ENCODE measurements around the gene MTR. TPM values are rescaled to one million over a fixed set of nuclear protein-coding genes. Genes with fewer than 3 reads are reported as not detected.

The MTR gene
- polyA plus RNA-seq, 2 of the 4 experiments (the other 2 are of a cell fraction), result 6.2 to 12.7 TPM

DNA sequence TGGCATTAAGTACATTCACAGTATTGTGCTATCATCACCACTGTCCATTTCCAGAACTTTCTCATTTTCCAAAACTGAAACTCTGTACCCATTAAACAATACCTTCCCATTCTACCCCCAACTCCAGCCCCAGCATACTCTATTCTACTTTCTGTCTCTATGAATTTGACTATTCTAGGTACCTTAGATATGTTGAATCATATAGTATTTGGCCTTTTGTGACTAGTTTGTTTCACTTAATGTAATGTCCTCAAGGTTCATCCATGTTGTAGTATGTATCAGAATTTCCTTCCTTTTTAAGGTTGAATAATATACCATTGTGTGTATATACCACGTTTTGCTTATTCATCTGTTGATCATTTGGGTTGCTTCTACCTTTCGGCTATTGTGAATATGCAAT lies 11.5 kb downstream of the MTR start:
- POLR2A ChIA-PET, result interaction anchor here (1.2 kb wide), 1 partner anchor 12 kb away, joined by 4 read pairs; the partner anchor contains the start of gene MTR
- no peak for FAIRE-seq
- ATAC-seq, result no peak
- H3K9me3 ChIP-seq, result no peaks in the 10 kb centered on the region
- no peaks in the 10 kb centered on the region for H3K4me1 ChIP-seq
- CTCF ChIA-PET, result interaction anchor here (0.6 kb wide), 1 partner anchor 1014 kb away, joined by 3 read pairs; no protein-coding TSS in a partner anchor
- no peak overlapping the region for H3K4me2 ChIP-seq
- H3K4me3 ChIP-seq, result no peak overlapping the region
- no peak for DNase-seq (ENCODE audit: low read depth in 1 of 2, low spot score in 1 of 2)
- TF ChIP-seq MAZ (IDR thresholded peaks at IDR 0.05; ENCODE audit: borderline replicate concordance, low read depth, low read length), result no peak
- no peak for TF ChIP-seq NR3C1 (IDR thresholded peaks at IDR 0.05)
- TF ChIP-seq SREBF2 (IDR thresholded peaks at IDR 0.05), result no peak
- no peak for TF ChIP-seq RFX5 (IDR thresholded peaks at IDR 0.05)
- no peak for TF ChIP-seq BHLHE40 (IDR thresholded peaks at IDR 0.05; ENCODE audit: low read depth, low read length)
- no peak for TF ChIP-seq FOSL2 (IDR thresholded peaks at IDR 0.05)
- no peak for TF ChIP-seq FOSL2 (CRISPR knock-in tag; IDR thresholded peaks at IDR 0.05)
- no peak for TF ChIP-seq RNF2 (IDR thresholded peaks at IDR 0.05; ENCODE audit: borderline replicate concordance, low read depth)
- TF ChIP-seq, protein P1, sequence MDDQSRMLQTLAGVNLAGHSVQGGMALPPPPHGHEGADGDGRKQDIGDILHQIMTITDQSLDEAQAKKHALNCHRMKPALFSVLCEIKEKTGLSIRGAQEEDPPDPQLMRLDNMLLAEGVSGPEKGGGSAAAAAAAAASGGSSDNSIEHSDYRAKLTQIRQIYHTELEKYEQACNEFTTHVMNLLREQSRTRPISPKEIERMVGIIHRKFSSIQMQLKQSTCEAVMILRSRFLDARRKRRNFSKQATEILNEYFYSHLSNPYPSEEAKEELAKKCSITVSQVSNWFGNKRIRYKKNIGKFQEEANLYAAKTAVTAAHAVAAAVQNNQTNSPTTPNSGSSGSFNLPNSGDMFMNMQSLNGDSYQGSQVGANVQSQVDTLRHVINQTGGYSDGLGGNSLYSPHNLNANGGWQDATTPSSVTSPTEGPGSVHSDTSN (IDR thresholded peaks at IDR 0.05), result no peak
- no peak for TF ChIP-seq HOXB13 (CRISPR knock-in tag; IDR thresholded peaks at IDR 0.05; ENCODE audit: low read depth)
- no peak for TF ChIP-seq EHMT2 (IDR thresholded peaks at IDR 0.05; ENCODE audit: low read depth)
- 87% methylated on average over 2 of the region's 2 CpGs for WGBS (ENCODE audit: missing lambda C conversion rate)
- H3K27ac ChIP-seq, result no peak overlapping the region

DNA sequence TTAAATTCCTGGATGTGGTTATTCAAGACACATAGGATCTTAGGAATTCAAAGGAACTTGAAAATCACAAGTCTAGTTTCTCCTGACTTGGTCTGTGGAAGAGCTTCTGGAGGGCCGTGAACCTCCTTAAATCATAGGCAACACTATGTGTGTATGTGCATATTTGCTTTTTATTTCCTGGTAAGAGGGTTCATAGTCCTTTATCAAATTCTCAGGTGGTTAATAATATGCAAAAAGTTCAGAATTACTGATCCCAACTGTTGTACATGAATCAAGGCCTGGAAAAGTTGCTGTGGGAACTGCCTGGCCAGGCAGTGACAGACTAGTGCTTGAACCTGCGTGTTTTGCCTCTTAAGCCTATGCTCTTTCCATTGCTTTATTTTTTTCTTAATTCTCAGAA lies 12.9 kb downstream of the MTR start:
- Histone ChIP-seq H3K9me3 (no peaks in the 10 kb centered on the region), H3K27ac (no peak overlapping the region), H3K4me3 (no peak overlapping the region), H3K4me2 (no peak overlapping the region), H3K4me1 (no peaks in the 10 kb centered on the region)
- no peak for FAIRE-seq
- ATAC-seq, result no peak
- DNase-seq (ENCODE audit: low read depth in 1 of 2, low spot score in 1 of 2), result no peak
- 95% methylated on average over 2 of the region's 2 CpGs for WGBS (ENCODE audit: missing lambda C conversion rate)
- ChIA-PET POLR2A (interaction anchor here (1.6 kb wide), 1 partner anchor 13 kb away, joined by 5 read pairs; the partner anchor contains the start of gene MTR), CTCF (interaction anchor here (1.5 kb wide), 1 partner anchor 13 kb away, joined by 3 read pairs; the partner anchor contains the start of gene MTR)
- TF ChIP-seq TP53 (CRISPR knock-in tag; IDR thresholded peaks at IDR 0.05) (no peak), HDAC2 (IDR thresholded peaks at IDR 0.05) (no peak), CBX2 (IDR thresholded peaks at IDR 0.05; ENCODE audit: borderline replicate concordance, low read depth) (no peak), EHF (CRISPR knock-in tag; IDR thresholded peaks at IDR 0.05) (no peak), ZC3H11A (IDR thresholded peaks at IDR 0.05) (no peak), CBX8 (IDR thresholded peaks at IDR 0.05) (no peak), CHD2 (IDR thresholded peaks at IDR 0.05; ENCODE audit: low read length, partially characterized antibody) (no peak), EHMT2 (IDR thresholded peaks at IDR 0.05; ENCODE audit: low read depth) (no peak), GATA3 (IDR thresholded peaks at IDR 0.05; ENCODE audit: borderline replicate concordance) (no peak)
- TF ChIP-seq, protein P2, sequence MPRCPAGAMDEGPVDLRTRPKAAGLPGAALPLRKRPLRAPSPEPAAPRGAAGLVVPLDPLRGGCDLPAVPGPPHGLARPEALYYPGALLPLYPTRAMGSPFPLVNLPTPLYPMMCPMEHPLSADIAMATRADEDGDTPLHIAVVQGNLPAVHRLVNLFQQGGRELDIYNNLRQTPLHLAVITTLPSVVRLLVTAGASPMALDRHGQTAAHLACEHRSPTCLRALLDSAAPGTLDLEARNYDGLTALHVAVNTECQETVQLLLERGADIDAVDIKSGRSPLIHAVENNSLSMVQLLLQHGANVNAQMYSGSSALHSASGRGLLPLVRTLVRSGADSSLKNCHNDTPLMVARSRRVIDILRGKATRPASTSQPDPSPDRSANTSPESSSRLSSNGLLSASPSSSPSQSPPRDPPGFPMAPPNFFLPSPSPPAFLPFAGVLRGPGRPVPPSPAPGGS (IDR thresholded peaks at IDR 0.05), result no peak
- TF ChIP-seq, protein P3, sequence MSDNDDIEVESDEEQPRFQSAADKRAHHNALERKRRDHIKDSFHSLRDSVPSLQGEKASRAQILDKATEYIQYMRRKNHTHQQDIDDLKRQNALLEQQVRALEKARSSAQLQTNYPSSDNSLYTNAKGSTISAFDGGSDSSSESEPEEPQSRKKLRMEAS (IDR thresholded peaks at IDR 0.05), result no peak
- TF ChIP-seq, protein P4, sequence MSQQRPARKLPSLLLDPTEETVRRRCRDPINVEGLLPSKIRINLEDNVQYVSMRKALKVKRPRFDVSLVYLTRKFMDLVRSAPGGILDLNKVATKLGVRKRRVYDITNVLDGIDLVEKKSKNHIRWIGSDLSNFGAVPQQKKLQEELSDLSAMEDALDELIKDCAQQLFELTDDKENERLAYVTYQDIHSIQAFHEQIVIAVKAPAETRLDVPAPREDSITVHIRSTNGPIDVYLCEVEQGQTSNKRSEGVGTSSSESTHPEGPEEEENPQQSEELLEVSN (IDR thresholded peaks at IDR 0.05; ENCODE audit: borderline replicate concordance, low read depth), result no peak
- TF ChIP-seq, protein P5, sequence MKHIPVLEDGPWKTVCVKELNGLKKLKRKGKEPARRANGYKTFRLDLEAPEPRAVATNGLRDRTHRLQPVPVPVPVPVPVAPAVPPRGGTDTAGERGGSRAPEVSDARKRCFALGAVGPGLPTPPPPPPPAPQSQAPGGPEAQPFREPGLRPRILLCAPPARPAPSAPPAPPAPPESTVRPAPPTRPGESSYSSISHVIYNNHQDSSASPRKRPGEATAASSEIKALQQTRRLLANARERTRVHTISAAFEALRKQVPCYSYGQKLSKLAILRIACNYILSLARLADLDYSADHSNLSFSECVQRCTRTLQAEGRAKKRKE (CRISPR knock-in tag; IDR thresholded peaks at IDR 0.05; ENCODE audit: low read depth), result no peak
